Upper lobe of right lung (tissue), 1 donor: Measurements from ENCODE around the gene MAGOH. TPM values are rescaled to one million over a fixed set of nuclear protein-coding genes. Genes with fewer than 3 reads are reported as not detected.

Experiments
- ATAC-seq: fragments of 200-7000 bp; cut with Tn5 transposase; one replicate; pipeline ENCODE4 v1.9.1; 2020; ENCODE audit warnings: mild to moderate bottlenecking, moderate library complexity
- DNase-seq: peaks from one replicate; pipeline ENCODE4 v3.0.0-alpha.2; 2020
- H3K27ac ChIP-seq: fragments of 200-600 bp; one replicate; pipeline ENCODE4 v1.8.0; 2022
- H3K27me3 ChIP-seq: fragments of 200-600 bp; one replicate; pipeline ENCODE4 v1.8.0; 2022; ENCODE audit warnings: mild to moderate bottlenecking
- H3K36me3 ChIP-seq: fragments of 200-600 bp; one replicate; pipeline ENCODE4 v1.8.0; 2022
- H3K4me1 ChIP-seq: fragments of 200-600 bp; one replicate; pipeline ENCODE4 v1.8.0; 2022
- H3K4me3 ChIP-seq: fragments of 200-600 bp; one replicate; pipeline ENCODE4 v1.8.0; 2022; ENCODE audit warnings: mild to moderate bottlenecking
- H3K9me3 ChIP-seq: fragments of 200-600 bp; one replicate; pipeline ENCODE4 v1.8.0; 2022
- CTCF ChIP-seq: fragments of 200-600 bp; IDR thresholded peaks from one replicate; pipeline ENCODE4 v1.8.0; 2022; ENCODE audit warnings: antibody characterized with exemption
- intact Hi-C: fragments of 100-400 bp; cut with DNase I; formaldehyde crosslinking; loops from one replicate; pipeline ENCODE4 v1.11.0; 2022
- total RNA-seq: library from RNA; stranded (reverse); fragmentation: NEBNext Ultra II Directional; extraction: Animal tissue kit (Norgen Biotek cat#: 25700); gene quantifications from one replicate; pipeline ENCODE4 v1.2.1, GENCODE V29; 2021
- donor health status: DM: no; HTN: yes; CAD: no; lungs with severe emphysema.

MAGOH gene
- total RNA-seq, 1 donor from 2014 or later, result 38.8 TPM

- intact Hi-C loops, result loop anchor here (5.0 kb wide), 1 partner anchor 115 kb away; no protein-coding TSS in a partner anchor
- no peak for TF ChIP-seq CTCF
- peak; percentile 52 for DNase-seq
Measured at GRCh38 chr1:53276902-53277281, 38.6 kb upstream of the MAGOH start.

GRCh38 chr1:53276153-53276901 is 38.0 kb upstream of the MAGOH start:
- DNase-seq, result peak; percentile 51
- no peak for ATAC-seq
- H3K36me3 ChIP-seq, result no peaks in the 10 kb centered on the region
- no peak for TF ChIP-seq CTCF
- no peak overlapping the region for H3K27ac ChIP-seq
- no peaks in the 10 kb centered on the region for H3K4me1 ChIP-seq
- H3K9me3 ChIP-seq, result no peaks in the 10 kb centered on the region
- H3K27me3 ChIP-seq, result no peaks in the 10 kb centered on the region
- H3K4me3 ChIP-seq, result no peak overlapping the region
- intact Hi-C loops, result loop anchor here (5.0 kb wide), 1 partner anchor 116 kb away; no protein-coding TSS in a partner anchor

More at GRCh38 chr1:53276902-53277281, 38.6 kb upstream of the MAGOH start:
- no peak overlapping the region for H3K27ac ChIP-seq
- ATAC-seq, result no peak
- H3K4me3 ChIP-seq, result no peak overlapping the region
- H3K36me3 ChIP-seq, result no peaks in the 10 kb centered on the region
- H3K27me3 ChIP-seq, result no peaks in the 10 kb centered on the region
- H3K9me3 ChIP-seq, result no peaks in the 10 kb centered on the region
- H3K4me1 ChIP-seq, result no peaks in the 10 kb centered on the region

GRCh38 chr1:53275566-53275965 is 37.2 kb upstream of the MAGOH start:
- no peak for TF ChIP-seq CTCF
- ATAC-seq, result no peak
- Histone ChIP-seq H3K36me3 (no peaks in the 10 kb centered on the region), H3K27me3 (no peaks in the 10 kb centered on the region), H3K9me3 (no peaks in the 10 kb centered on the region), H3K4me1 (no peaks in the 10 kb centered on the region), H3K27ac (no peak overlapping the region), H3K4me3 (no peak overlapping the region)
- no peak for DNase-seq
- intact Hi-C loops, result loop anchor here (5.0 kb wide), 1 partner anchor 117 kb away; no protein-coding TSS in a partner anchor

- no peak overlapping the region for H3K27ac ChIP-seq
- no peak for TF ChIP-seq CTCF
- intact Hi-C loops, result loop anchor here (5.0 kb wide), 1 partner anchor 118 kb away; no protein-coding TSS in a partner anchor
- H3K36me3 ChIP-seq, result no peaks in the 10 kb centered on the region
- ATAC-seq, result no peak
- no peak for DNase-seq
- no peaks in the 10 kb centered on the region for H3K9me3 ChIP-seq
- H3K4me1 ChIP-seq, result no peaks in the 10 kb centered on the region
- H3K4me3 ChIP-seq, result no peak overlapping the region
- H3K27me3 ChIP-seq, result no peaks in the 10 kb centered on the region
Measured at GRCh38 chr1:53274541-53275185, 36.3 kb upstream of the MAGOH start.

- Histone ChIP-seq H3K4me1 (no peaks in the 10 kb centered on the region), H3K27me3 (no peaks in the 10 kb centered on the region), H3K4me3 (no peak overlapping the region), H3K27ac (no peak overlapping the region), H3K36me3 (no peaks in the 10 kb centered on the region), H3K9me3 (no peaks in the 10 kb centered on the region)
- no peak for DNase-seq
- ATAC-seq, result no peak
- TF ChIP-seq CTCF, result no peak
- intact Hi-C loops, result no loop called here
Measured at GRCh38 chr1:53274026-53274425, 35.7 kb upstream of the MAGOH start.
